ENCODE measurements around the gene TMEM37. TPM values are rescaled to one million over a fixed set of nuclear protein-coding genes. Genes with fewer than 3 reads are reported as not detected.

Gene TMEM37
- total RNA-seq, 2 experiments from 2014 or later: not detected

GRCh38 chr2:119486196-119486827, 54.7 kb downstream of the TMEM37 start:
- intact Hi-C loops (cut with DNase I, micrococcal nuclease): no loop called here

GRCh38 chr2:119486886-119487285, 55.2 kb downstream of the TMEM37 start:
- peaks cover 9% of the 10 kb centered on the region for H3K27me3 Mint-ChIP-seq
- H3K4me1 Mint-ChIP-seq (ENCODE audit: low read depth): no peaks in the 10 kb centered on the region
- H3K4me3 Mint-ChIP-seq: no peak overlapping the region
- Histone ChIP-seq H3K9me3 (ENCODE audit: control insufficient read depth in 1 of 2, insufficient read depth in 1 of 2, low read length in 2 of 2) (no peaks in the 10 kb centered on the region), H3K27me3 (ENCODE audit: control insufficient read depth in 1 of 2, insufficient read depth in 2 of 2, low read length in 2 of 2) (no peaks in the 10 kb centered on the region), H3K36me3 (ENCODE audit: insufficient read depth, low read length) (no peaks in the 10 kb centered on the region), H3K4me3 (ENCODE audit: low read length) (no peak overlapping the region), H3K4me1 (ENCODE audit: insufficient read depth, low read length) (no peaks in the 10 kb centered on the region), H3K27ac (ENCODE audit: low read depth in 1 of 2, low read length in 2 of 2) (no peak overlapping the region)
- H3K27ac Mint-ChIP-seq: no peak overlapping the region
- intact Hi-C loops (cut with DNase I, micrococcal nuclease): no loop called here
- DNase-seq (no peak), ATAC-seq (ENCODE audit: poor library complexity) (no peak)
- no peaks in the 10 kb centered on the region for H3K36me3 Mint-ChIP-seq (ENCODE audit: low read depth)
- ChIA-PET CTCF (no interaction called here), POLR2A (no interaction called here)
- H3K9me3 Mint-ChIP-seq: no peaks in the 10 kb centered on the region
- TF ChIP-seq CTCF (IDR thresholded peaks at IDR 0.05): no peak

More at GRCh38 chr2:119486196-119486827, 54.7 kb downstream of the TMEM37 start:
- Histone ChIP-seq H3K27me3 (ENCODE audit: control insufficient read depth in 1 of 2, insufficient read depth in 2 of 2, low read length in 2 of 2) (no peaks in the 10 kb centered on the region), H3K27ac (ENCODE audit: low read depth in 1 of 2, low read length in 2 of 2) (no peak overlapping the region), H3K4me3 (ENCODE audit: low read length) (no peak overlapping the region), H3K36me3 (ENCODE audit: insufficient read depth, low read length) (no peaks in the 10 kb centered on the region), H3K9me3 (ENCODE audit: control insufficient read depth in 1 of 2, insufficient read depth in 1 of 2, low read length in 2 of 2) (no peaks in the 10 kb centered on the region), H3K4me1 (ENCODE audit: insufficient read depth, low read length) (no peaks in the 10 kb centered on the region)
- Mint-ChIP-seq H3K9me3 (no peaks in the 10 kb centered on the region), H3K27ac (no peak overlapping the region), H3K36me3 (ENCODE audit: low read depth) (no peaks in the 10 kb centered on the region), H3K4me1 (ENCODE audit: low read depth) (no peaks in the 10 kb centered on the region), H3K27me3 (peaks cover 9% of the 10 kb centered on the region), H3K4me3 (no peak overlapping the region)
- ATAC-seq (ENCODE audit: poor library complexity): no peak
- ChIA-PET POLR2A (no interaction called here), CTCF (no interaction called here)
- no peak for DNase-seq
- TF ChIP-seq CTCF (IDR thresholded peaks at IDR 0.05): no peak

- Mint-ChIP-seq H3K4me3 (no peak overlapping the region), H3K9me3 (no peaks in the 10 kb centered on the region), H3K36me3 (ENCODE audit: low read depth) (no peaks in the 10 kb centered on the region), H3K4me1 (ENCODE audit: low read depth) (no peaks in the 10 kb centered on the region), H3K27me3 (peaks cover 9% of the 10 kb centered on the region), H3K27ac (no peak overlapping the region)
- intact Hi-C loops (cut with DNase I, micrococcal nuclease): no loop called here
- H3K9me3 ChIP-seq (ENCODE audit: control insufficient read depth in 1 of 2, insufficient read depth in 1 of 2, low read length in 2 of 2): no peaks in the 10 kb centered on the region
- ChIA-PET CTCF (no interaction called here), POLR2A (no interaction called here)
- DNase-seq (no peak), ATAC-seq (ENCODE audit: poor library complexity) (no peak)
- no peak for TF ChIP-seq CTCF (IDR thresholded peaks at IDR 0.05)
- no peak overlapping the region for H3K27ac ChIP-seq (ENCODE audit: low read depth in 1 of 2, low read length in 2 of 2)
- H3K4me1 ChIP-seq (ENCODE audit: insufficient read depth, low read length): no peaks in the 10 kb centered on the region
- H3K27me3 ChIP-seq (ENCODE audit: control insufficient read depth in 1 of 2, insufficient read depth in 2 of 2, low read length in 2 of 2): no peaks in the 10 kb centered on the region
- H3K36me3 ChIP-seq (ENCODE audit: insufficient read depth, low read length): no peaks in the 10 kb centered on the region
- no peak overlapping the region for H3K4me3 ChIP-seq (ENCODE audit: low read length)
Measured at GRCh38 chr2:119487434-119488244, 56.0 kb downstream of the TMEM37 start.

Other genes starting within 250 kb of the TMEM37 start
- gene STEAP3, start 208.0 kb upstream of the TMEM37 start, total RNA-seq: not detected
- 1 to 10 TPM; 2.8 to 4.5 TPM for gene C2orf76, start 65.0 kb upstream of the TMEM37 start, total RNA-seq
- gene DBI, start 64.9 kb upstream of the TMEM37 start, total RNA-seq: 10 to 100 TPM; 23.6 to 27.4 TPM
- not detected for gene SCTR, start 92.6 kb downstream of the TMEM37 start, total RNA-seq
- not detected for gene CFAP221, start 112.6 kb downstream of the TMEM37 start, total RNA-seq
- gene TMEM177, start 247.3 kb downstream of the TMEM37 start, total RNA-seq: 1 to 10 TPM; 3.6 to 4.0 TPM